ENCODE data around the gene EDN3.
"Not testable (repeated sequence)": the region's sequence is repeated elsewhere in the genome, so short reads cannot be mapped to it uniquely, and the experiment has no call there.

Gene EDN3

GRCh38 chr20:59335377-59335776 lies 35.0 kb downstream of the EDN3 start:
- no peak for DNase-seq (ENCODE audit: low read depth in 2 of 2)

GRCh38 chr20:59336540-59336939 lies 36.1 kb downstream of the EDN3 start:
- no peak for DNase-seq (ENCODE audit: low read depth in 2 of 2)

- not testable (repeated sequence) for DNase-seq (ENCODE audit: low read depth in 2 of 2)
Observed at GRCh38 chr20:59338444-59338843, 38.0 kb downstream of the EDN3 start.

- DNase-seq (ENCODE audit: low read depth in 2 of 2), result no peak
Observed at GRCh38 chr20:59340201-59340885, 39.9 kb downstream of the EDN3 start.

GRCh38 chr20:59341285-59342022 lies 41.0 kb downstream of the EDN3 start:
- DNase-seq (ENCODE audit: low read depth in 2 of 2), result not testable (repeated sequence)

- DNase-seq (ENCODE audit: low read depth in 2 of 2), result peak in 1 of 2 experiments; percentile 18
Observed at GRCh38 chr20:59342023-59342957, 41.9 kb downstream of the EDN3 start.

- peak; percentile 74 to 76 for DNase-seq (ENCODE audit: low read depth in 2 of 2)
Observed at GRCh38 chr20:59346061-59346460, 45.6 kb downstream of the EDN3 start.

GRCh38 chr20:59349277-59349676 lies 48.9 kb downstream of the EDN3 start:
- DNase-seq (ENCODE audit: low read depth in 2 of 2), result no peak

DNA sequence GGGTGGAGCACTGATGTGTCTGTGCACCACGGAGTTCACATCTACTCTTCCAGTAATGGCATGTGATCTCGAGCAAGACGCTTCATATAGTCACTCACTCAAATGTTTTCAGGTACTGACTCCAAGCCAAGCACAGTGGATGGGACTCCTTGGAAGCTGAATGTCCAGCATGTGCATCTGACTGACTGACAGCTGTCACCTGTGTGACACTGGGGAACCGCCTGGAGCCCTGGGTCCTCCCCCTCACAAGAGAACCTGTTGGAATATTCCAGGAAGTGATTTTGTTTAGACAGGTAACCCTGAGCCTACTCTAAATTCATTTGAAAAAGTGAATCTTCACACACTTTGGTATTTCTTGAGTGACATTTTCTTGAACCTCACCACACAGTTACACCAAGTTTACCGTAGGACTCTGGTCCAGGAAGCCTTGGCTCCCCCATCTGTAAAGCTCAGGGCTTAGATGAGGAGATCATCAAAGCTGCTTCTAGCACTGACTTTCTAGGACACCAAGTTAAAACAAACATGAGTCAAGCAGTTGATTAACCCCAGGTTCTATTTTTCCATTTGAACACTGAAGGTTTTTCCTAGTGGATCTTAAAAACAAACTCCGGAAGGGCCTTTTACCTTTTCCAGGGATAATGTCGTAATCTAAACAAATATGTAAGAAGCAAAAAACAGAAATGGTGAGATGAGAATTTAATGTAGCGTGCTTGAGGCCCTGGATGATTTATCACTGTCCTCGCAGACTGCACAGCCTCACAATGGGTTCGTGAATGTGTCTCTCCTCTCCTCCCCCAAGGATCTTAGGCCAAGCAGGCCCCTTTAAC lies 50.1 kb downstream of the EDN3 start:
- peak in 1 of 2 experiments; percentile 18 for DNase-seq (ENCODE audit: low read depth in 2 of 2)

- DNase-seq (ENCODE audit: low read depth in 2 of 2), result peak; percentile 75 to 82
Observed at GRCh38 chr20:59351157-59352040, 51.0 kb downstream of the EDN3 start.

- DNase-seq (ENCODE audit: low read depth in 2 of 2), result no peak
Observed at GRCh38 chr20:59352541-59352940, 52.1 kb downstream of the EDN3 start.

DNA sequence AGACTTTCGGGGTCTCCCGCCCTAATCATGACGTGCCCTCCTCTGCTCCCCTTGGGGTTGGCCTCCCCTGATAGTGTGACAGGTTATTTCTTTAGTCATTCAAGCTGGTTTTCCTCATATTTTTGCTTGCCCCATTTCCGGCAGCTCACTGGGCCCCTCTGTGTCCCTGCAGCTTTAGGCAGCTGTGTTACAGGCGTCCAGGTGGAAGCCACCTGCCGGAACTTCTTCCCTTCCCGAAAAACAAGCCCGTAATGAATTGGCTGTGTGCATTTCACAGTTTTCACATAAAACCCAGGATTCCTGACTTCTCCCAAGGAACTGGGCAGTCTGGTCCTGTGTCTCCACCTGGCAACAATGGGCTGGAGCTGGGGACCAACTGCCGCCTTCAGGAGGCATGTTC lies 52.6 kb downstream of the EDN3 start:
- no peak for DNase-seq (ENCODE audit: low read depth in 2 of 2)

DNA sequence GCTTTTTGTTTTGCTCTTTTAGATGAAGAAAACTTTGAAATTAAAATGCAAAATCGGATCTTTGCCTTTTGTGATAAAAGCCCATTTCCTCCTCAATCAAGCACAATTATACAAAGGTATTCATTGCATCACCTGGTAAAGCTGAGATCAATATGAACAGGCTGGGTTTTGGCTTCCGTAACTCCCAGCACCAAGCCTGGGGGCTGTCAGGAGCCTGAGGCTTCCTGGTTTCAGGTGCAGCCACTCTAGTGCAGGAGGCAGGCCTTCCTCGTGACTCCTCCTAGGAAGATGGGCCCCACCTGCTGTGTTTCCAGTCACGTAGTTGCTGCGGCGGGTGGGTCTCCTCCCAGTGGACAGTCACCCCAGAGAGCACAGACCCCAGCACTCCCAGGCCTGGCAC lies 54.0 kb downstream of the EDN3 start:
- DNase-seq (ENCODE audit: low read depth in 2 of 2), result no peak

- no peak for DNase-seq (ENCODE audit: low read depth in 2 of 2)
Observed at GRCh38 chr20:59355242-59355641, 54.8 kb downstream of the EDN3 start.

DNA sequence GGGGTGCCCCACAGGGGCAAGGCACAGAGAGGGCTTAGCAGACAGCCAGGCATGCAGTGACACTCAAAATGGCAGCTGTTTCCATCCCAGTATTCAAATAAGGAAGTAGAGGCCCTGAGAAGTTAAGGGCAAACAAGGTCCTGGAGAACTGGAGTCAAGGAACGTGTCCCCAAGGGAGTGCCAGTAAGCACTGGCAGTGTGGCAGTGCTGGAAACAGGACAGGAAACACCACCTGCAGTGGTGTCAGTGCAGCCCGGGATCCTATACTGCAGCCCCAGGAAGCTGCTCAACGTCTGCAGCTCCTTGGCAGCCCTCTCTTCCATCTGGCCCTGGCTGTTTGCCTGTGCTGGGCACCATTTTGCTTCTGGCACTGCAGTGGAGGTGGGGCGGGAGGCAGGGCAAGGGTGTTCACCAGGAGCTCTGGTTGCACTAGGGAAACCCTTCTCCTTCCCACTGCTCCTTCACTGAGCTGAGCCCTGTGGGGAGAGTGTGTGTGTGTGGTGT lies 56.3 kb downstream of the EDN3 start:
- DNase-seq (ENCODE audit: low read depth in 2 of 2), result no peak

GRCh38 chr20:59358793-59359192 lies 58.4 kb downstream of the EDN3 start:
- DNase-seq (ENCODE audit: low read depth in 2 of 2), result not testable (repeated sequence)

GRCh38 chr20:59359906-59360725 lies 59.7 kb downstream of the EDN3 start:
- no peak for DNase-seq (ENCODE audit: low read depth in 2 of 2)

- no peak for DNase-seq (ENCODE audit: low read depth in 2 of 2)
Observed at GRCh38 chr20:59360934-59361333, 60.5 kb downstream of the EDN3 start.

- no peak for DNase-seq (ENCODE audit: low read depth in 2 of 2)
Observed at GRCh38 chr20:59361411-59361810, 61.0 kb downstream of the EDN3 start.

All from fibroblast of skin of left quadriceps (primary cell).